Left lung (tissue), 10 donors: ENCODE measurements around the gene VAMP2. TPM values are rescaled to one million over a fixed set of nuclear protein-coding genes. Genes with fewer than 3 reads are reported as not detected.

Experiments
- ATAC-seq: fragments of 200-7000 bp; cut with Tn5 transposase; one replicate; pipeline ENCODE4 v1.9.1; 2020; ENCODE audit warnings: moderate library complexity
- DNase-seq, 4 donors: peaks; one replicate each; pipeline ENCODE4 v3.0.0-alpha.2; 2013 to 2020
- H3K27ac ChIP-seq, 2 donors: fragments of 200-600 bp; sonication (generic) in 1 of 2; one replicate each; pipeline versions ENCODE4 v1.5.0 to v1.8.0; 2020 to 2021
- H3K27me3 ChIP-seq, 2 donors: fragments of 200-600 bp; sonication (generic) in 1 of 2; one replicate each; pipeline versions ENCODE4 v1.5.0 to v1.8.0; 2020 to 2021
- H3K36me3 ChIP-seq, 2 donors: fragments of 200-600 bp; sonication (generic) in 1 of 2; one replicate each; pipeline versions ENCODE4 v1.5.0 to v1.8.0; 2020 to 2021
- H3K4me1 ChIP-seq, 2 donors: fragments of 200-600 bp; one replicate each; pipeline ENCODE4 v1.8.0; 2021
- H3K4me3 ChIP-seq, 2 donors: fragments of 200-600 bp; sonication (generic) in 1 of 2; one replicate each; pipeline versions ENCODE4 v1.5.0 to v1.8.0; 2020 to 2021; ENCODE audit warnings: mild to moderate bottlenecking in 1 of 2
- H3K9me3 ChIP-seq, 2 donors: fragments of 200-600 bp; sonication (generic) in 1 of 2; one replicate each; pipeline versions ENCODE4 v1.5.0 to v1.8.0; 2020 to 2021
- intact Hi-C, 2 donors: fragments of 100-400 bp; cut with DNase I; formaldehyde crosslinking; loops; one replicate each; pipeline versions ENCODE4 v1.11.2 to v1.14.2; 2022
- polyA plus RNA-seq, 6 donors: library from polyadenylated mRNA; unstranded; fragments of 120-200 nt; gene quantifications; one replicate each; pipeline ENCODE4 v1.2.1, GENCODE V29; 2013; ENCODE audit not compliant: insufficient read length in 6 of 6
- total RNA-seq, 2 donors: library from RNA; stranded (reverse); fragmentation: NEBNext Ultra II Directional; extraction: Animal tissue kit (Norgen Biotek cat#: 25700); gene quantifications; one replicate each; pipeline ENCODE4 v1.2.1, GENCODE V29; 2021
- TF ChIP-seq, protein P1 (sequence below), 2 donors: fragments of 200-600 bp; sonication (generic) in 1 of 2; IDR thresholded peaks; one replicate each; pipeline versions ENCODE4 v1.5.0 to v1.8.0; 2021; ENCODE audit warnings: antibody characterized with exemption in 2 of 2
- donor health status: DM: no; HTN: yes; CAD: no.
- donor health status: DM: no; HTN: no; CAD: no.

The VAMP2 gene
- total and polyA plus RNA-seq, 8 donors, result 48.3 to 108 (median 99.8) TPM

GRCh38 chr17:8167526-8167925 lies 4.8 kb upstream of the VAMP2 start:
- intact Hi-C loops, result no loop called here
- H3K4me3 ChIP-seq, result no peak overlapping the region
- no peak for ATAC-seq

GRCh38 chr17:8166731-8167130 lies 4.0 kb upstream of the VAMP2 start:
- TF ChIP-seq, protein P1, sequence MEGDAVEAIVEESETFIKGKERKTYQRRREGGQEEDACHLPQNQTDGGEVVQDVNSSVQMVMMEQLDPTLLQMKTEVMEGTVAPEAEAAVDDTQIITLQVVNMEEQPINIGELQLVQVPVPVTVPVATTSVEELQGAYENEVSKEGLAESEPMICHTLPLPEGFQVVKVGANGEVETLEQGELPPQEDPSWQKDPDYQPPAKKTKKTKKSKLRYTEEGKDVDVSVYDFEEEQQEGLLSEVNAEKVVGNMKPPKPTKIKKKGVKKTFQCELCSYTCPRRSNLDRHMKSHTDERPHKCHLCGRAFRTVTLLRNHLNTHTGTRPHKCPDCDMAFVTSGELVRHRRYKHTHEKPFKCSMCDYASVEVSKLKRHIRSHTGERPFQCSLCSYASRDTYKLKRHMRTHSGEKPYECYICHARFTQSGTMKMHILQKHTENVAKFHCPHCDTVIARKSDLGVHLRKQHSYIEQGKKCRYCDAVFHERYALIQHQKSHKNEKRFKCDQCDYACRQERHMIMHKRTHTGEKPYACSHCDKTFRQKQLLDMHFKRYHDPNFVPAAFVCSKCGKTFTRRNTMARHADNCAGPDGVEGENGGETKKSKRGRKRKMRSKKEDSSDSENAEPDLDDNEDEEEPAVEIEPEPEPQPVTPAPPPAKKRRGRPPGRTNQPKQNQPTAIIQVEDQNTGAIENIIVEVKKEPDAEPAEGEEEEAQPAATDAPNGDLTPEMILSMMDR (IDR thresholded peaks at IDR 0.05), result no peak
- Histone ChIP-seq H3K27me3 (no peaks in the 10 kb centered on the region), H3K9me3 (no peaks in the 10 kb centered on the region), H3K4me3 (no peak overlapping the region), H3K4me1 (peaks cover 20 to 26% of the 10 kb centered on the region in 2 donors), H3K27ac (no peak overlapping the region), H3K36me3 (peaks cover 0 to under 1% of the 10 kb centered on the region in 2 donors)
- ATAC-seq (no peak), DNase-seq (no peak)
- intact Hi-C loops, result no loop called here

More at GRCh38 chr17:8167526-8167925, 4.8 kb upstream of the VAMP2 start:
- H3K4me1 ChIP-seq, result peaks cover 15 to 25% of the 10 kb centered on the region in 2 donors
- H3K27me3 ChIP-seq, result no peaks in the 10 kb centered on the region
- H3K27ac ChIP-seq, result no peak overlapping the region
- no peaks in the 10 kb centered on the region for H3K36me3 ChIP-seq
- TF ChIP-seq, protein P1 (IDR thresholded peaks at IDR 0.05), result no peak
- no peaks in the 10 kb centered on the region for H3K9me3 ChIP-seq
- DNase-seq, result no peak

GRCh38 chr17:8164815-8165131 lies 2.0 kb upstream of the VAMP2 start:
- H3K36me3 ChIP-seq, result peaks cover 0 to 16% of the 10 kb centered on the region in 2 donors
- peak overlapping the region; percentile 92 to 95 for H3K27ac ChIP-seq
- no peaks in the 10 kb centered on the region for H3K9me3 ChIP-seq
- H3K4me3 ChIP-seq, result no peak overlapping the region
- DNase-seq (no peak), ATAC-seq (no peak)
- intact Hi-C loops, result no loop called here
- H3K4me1 ChIP-seq, result peaks cover 28 to 44% of the 10 kb centered on the region in 2 donors
- no peaks in the 10 kb centered on the region for H3K27me3 ChIP-seq
- TF ChIP-seq, protein P1 (IDR thresholded peaks at IDR 0.05), result no peak

DNA sequence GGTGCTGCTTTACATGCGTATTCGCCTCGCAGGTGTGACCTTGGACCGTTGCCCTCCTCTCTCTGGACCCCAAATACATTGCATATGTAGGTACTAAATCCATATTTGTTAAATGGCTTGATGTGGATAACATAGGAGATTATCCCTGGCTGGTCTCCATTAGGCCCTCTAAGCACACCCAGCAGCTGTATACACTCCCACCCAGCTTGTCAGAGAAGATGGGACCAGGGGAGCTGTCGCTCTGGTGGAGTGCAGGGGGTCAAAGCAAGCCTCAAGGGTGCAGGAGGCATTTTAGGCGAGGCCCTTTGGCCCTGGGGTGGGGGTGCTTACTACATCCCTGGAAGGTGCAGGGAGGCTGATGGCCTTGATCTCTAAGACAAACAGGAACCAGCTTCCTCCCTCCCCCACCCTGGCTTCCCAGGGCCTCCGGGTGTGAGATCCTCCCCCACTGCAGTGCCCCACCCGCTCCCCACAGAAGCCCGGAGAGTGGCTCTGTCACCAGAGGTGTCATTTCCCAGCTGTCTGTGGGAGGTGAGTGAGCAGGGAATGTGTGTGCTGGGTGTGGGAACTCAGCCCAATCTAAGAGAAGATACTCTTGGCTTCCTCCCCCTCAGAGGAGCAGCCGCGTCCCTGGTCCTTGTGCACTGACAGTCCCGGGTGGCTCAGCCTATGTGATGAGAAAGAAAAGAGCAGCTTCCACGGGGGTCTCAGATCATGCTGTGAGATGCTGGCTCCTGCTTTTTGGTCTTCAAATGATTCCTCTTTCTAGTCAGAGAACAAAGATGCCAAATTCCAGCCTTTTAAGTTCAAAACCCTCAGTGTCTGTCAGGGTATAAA lies 1.4 kb upstream of the VAMP2 start:
- no peaks in the 10 kb centered on the region for H3K9me3 ChIP-seq
- TF ChIP-seq, protein P1 (IDR thresholded peaks at IDR 0.05), result no peak
- intact Hi-C loops, result no loop called here
- no peaks in the 10 kb centered on the region for H3K27me3 ChIP-seq
- H3K36me3 ChIP-seq, result peaks cover 0 to 22% of the 10 kb centered on the region in 2 donors
- DNase-seq, result peak; percentile 51 to 87 (median 80)
- ATAC-seq, result peak; percentile 57
- peak overlapping the region in 1 of 2 donors; percentile 11 for H3K4me3 ChIP-seq
- peaks cover 28 to 50% of the 10 kb centered on the region in 2 donors for H3K4me1 ChIP-seq
- peak overlapping the region; percentile 92 to 95 for H3K27ac ChIP-seq
